SU-DHL-6 (cell line): ENCODE results near the gene GPR176.

Experiments
- EZH2phosphoT487 ChIP-seq: fragments of 200-600 bp; sonication (generic), shearing (Covaris generic); conservative IDR thresholded peaks from 2 replicates; pipeline ENCODE4 v1.6.1; 2018; ENCODE audit warnings: mild to moderate bottlenecking, antibody characterized with exemption, low read length, moderate library complexity, mixed read lengths
- TF ChIP-seq, protein P1 (sequence below): fragments of 200-600 bp; sonication (generic); IDR thresholded peaks from one replicate; pipeline ENCODE4 v1.5.1; 2017; ENCODE audit warnings: antibody characterized with exemption, mild to moderate bottlenecking, low read length, moderate library complexity; ENCODE audit not compliant: insufficient read depth, poor library complexity, severe bottlenecking

DNA sequence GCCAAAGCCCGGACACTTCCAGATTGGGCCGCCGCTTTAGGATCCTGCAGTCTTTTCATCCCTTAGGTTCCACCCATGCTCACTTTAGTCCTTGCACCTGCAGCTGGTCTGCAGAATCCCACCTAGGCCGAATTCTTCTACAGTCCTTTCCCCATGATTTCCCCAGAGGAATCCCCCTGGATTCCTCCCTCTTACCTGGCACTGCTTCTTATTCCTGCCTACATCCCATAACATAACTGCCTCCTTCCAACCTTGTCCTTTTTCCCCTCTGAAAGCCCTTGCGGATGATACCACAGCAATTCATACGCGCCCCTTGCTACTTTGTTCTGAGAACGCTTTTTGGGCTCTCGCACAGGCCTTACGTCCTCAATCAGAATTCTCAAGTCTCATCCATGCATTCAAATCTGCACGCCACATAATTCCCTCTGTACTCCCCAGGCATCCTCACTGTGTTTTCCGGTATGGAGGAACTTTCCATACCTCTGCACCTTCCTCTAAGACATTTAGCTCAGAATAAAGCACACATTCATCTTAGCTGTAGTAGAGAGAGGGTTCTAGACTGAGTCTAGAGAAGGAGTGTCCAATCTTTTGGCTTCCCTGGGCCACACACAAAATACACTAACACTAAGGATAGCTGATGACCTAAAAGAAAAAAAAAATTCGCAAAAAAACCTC lies 14.5 kb upstream of the GPR176 start:
- TF ChIP-seq, protein P1, sequence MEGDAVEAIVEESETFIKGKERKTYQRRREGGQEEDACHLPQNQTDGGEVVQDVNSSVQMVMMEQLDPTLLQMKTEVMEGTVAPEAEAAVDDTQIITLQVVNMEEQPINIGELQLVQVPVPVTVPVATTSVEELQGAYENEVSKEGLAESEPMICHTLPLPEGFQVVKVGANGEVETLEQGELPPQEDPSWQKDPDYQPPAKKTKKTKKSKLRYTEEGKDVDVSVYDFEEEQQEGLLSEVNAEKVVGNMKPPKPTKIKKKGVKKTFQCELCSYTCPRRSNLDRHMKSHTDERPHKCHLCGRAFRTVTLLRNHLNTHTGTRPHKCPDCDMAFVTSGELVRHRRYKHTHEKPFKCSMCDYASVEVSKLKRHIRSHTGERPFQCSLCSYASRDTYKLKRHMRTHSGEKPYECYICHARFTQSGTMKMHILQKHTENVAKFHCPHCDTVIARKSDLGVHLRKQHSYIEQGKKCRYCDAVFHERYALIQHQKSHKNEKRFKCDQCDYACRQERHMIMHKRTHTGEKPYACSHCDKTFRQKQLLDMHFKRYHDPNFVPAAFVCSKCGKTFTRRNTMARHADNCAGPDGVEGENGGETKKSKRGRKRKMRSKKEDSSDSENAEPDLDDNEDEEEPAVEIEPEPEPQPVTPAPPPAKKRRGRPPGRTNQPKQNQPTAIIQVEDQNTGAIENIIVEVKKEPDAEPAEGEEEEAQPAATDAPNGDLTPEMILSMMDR: no peak
- TF ChIP-seq EZH2phosphoT487: no peak
